Thoracic aorta (tissue), 2 donors: ENCODE results near the gene CRISPLD2. TPM values are rescaled to one million over a fixed set of nuclear protein-coding genes. Genes with fewer than 3 reads are reported as not detected.

Experiments used
- ATAC-seq: fragments of 150-250 bp; one replicate; pipeline ENCODE4 v1.8.0; 2017; ENCODE audit warnings: low read depth; ENCODE audit not compliant: insufficient number of reproducible peaks, low FRiP score
- DNase-seq: peaks from one replicate; pipeline ENCODE4 v3.0.0-alpha.2; 2020; ENCODE audit warnings: low spot score
- H3K27ac ChIP-seq, 2 donors: fragments of 200-600 bp; sonication (generic); 1 replicate in 1 of 2; 2 replicates in 1 of 2; pipeline ENCODE4 v1.5.1; 2016; ENCODE audit warnings: mild to moderate bottlenecking in 2 of 2, moderate library complexity in 2 of 2
- H3K27me3 ChIP-seq: fragments of 200-600 bp; sonication (generic); replicated peaks from 2 replicates; pipeline ENCODE4 v1.6.0; 2016; ENCODE audit warnings: mild to moderate bottlenecking; ENCODE audit not compliant: insufficient read depth
- H3K36me3 ChIP-seq: fragments of 200-600 bp; sonication (generic); one replicate; pipeline ENCODE4 v1.5.1; 2016
- H3K4me1 ChIP-seq, 2 donors: fragments of 200-600 bp; sonication (generic); 1 replicate in 1 of 2; 2 replicates in 1 of 2; pipeline versions ENCODE4 v1.5.1 to v1.6.0; 2016; ENCODE audit warnings: low read depth in 2 of 2, mild to moderate bottlenecking in 1 of 2; ENCODE audit not compliant: control insufficient read depth in 1 of 2
- H3K4me3 ChIP-seq: fragments of 200-600 bp; sonication (generic); 2 replicates; pipeline ENCODE4 v1.5.1; 2016; ENCODE audit warnings: mild to moderate bottlenecking
- H3K9me3 ChIP-seq: fragments of 200-600 bp; sonication (generic); 2 replicates; pipeline ENCODE4 v1.5.1; 2016
- total RNA-seq, 2 donors: library from RNA; depleted of rRNA; stranded (reverse); fragments of >200 nt; gene quantifications; one replicate each; pipeline versions ENCODE4 v1.1.0 to v1.2.3, GENCODE V29; 2016
- TF ChIP-seq, protein P1 (sequence below): fragments of 200-600 bp; sonication (generic); IDR thresholded peaks from one replicate; pipeline ENCODE4 v1.5.1; 2019; ENCODE audit warnings: antibody characterized with exemption

Gene CRISPLD2
- total RNA-seq, 2 donors from 2014 or later: 116 to 390 TPM

DNA sequence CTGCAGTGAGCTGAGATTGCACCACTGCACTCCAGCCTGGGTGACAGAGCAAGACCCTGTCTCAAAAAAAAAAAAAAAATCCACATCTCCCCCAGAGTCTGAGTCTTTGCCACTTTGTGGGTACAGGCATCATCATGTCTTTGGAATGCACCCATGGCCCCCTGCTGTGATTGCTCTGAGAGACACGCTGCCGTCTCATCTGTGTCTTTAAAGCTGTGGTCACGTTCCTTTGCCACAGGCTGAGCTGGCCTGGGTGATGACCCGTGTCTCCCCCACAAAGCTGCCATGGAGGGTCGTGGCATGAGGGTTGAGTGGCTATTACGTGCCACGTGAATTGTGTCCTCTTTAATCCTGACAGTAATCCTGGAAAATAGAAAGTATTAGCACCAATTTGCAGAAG, 20.2 kb downstream of the CRISPLD2 start:
- peaks cover 9 to 39% of the 10 kb centered on the region in 2 donors for H3K4me1 ChIP-seq
- H3K9me3 ChIP-seq: no peaks in the 10 kb centered on the region
- TF ChIP-seq, protein P1, sequence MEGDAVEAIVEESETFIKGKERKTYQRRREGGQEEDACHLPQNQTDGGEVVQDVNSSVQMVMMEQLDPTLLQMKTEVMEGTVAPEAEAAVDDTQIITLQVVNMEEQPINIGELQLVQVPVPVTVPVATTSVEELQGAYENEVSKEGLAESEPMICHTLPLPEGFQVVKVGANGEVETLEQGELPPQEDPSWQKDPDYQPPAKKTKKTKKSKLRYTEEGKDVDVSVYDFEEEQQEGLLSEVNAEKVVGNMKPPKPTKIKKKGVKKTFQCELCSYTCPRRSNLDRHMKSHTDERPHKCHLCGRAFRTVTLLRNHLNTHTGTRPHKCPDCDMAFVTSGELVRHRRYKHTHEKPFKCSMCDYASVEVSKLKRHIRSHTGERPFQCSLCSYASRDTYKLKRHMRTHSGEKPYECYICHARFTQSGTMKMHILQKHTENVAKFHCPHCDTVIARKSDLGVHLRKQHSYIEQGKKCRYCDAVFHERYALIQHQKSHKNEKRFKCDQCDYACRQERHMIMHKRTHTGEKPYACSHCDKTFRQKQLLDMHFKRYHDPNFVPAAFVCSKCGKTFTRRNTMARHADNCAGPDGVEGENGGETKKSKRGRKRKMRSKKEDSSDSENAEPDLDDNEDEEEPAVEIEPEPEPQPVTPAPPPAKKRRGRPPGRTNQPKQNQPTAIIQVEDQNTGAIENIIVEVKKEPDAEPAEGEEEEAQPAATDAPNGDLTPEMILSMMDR: no peak
- no peaks in the 10 kb centered on the region for H3K36me3 ChIP-seq
- no peak for ATAC-seq
- no peak overlapping the region for H3K4me3 ChIP-seq
- H3K27ac ChIP-seq: no peak overlapping the region
- DNase-seq: no peak
- H3K27me3 ChIP-seq: no peaks in the 10 kb centered on the region

DNA sequence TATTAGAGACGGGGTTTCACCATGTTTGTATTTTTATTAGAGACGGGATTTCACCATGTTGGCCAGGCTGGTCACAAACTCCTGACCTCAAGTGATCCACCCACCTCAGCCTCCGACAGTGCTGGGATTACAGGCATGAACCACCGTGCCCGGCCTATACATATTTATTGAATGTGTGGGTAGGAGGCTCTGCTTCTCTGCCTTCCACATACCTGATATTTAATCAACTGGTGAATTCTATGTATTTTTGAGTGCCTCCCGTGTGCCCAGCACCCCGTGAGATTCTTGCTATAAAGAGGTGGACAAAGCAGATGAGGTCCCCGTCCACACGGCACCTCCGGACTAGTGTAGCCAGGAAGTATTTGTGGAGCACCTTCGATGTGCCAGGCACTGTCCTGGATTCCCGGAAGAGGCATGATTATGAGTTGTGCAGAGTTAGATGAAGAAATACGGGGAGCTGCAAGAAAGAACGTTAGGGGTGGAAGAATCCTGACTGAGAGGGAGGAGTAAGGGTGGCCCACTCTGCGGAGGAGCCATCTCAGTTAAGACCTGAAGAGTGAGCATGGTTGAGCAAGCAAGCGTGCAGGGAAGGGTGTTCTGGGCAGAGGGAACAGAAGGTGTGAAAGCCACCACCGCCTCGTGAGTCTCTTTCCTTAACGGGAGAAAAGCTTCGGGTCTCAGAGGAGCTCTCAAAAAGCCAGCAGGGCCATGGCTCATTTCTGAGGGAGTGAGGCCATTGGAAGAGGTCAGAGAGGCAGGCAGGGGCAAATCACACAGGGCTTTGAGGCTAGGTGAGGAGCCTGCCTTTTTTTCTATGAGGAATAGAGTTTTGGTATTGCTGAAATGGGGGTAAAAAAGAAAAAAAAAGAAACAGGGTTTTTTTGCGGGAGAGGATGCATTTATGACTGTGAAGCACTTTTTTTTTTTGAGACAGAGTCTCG, 21.2 kb downstream of the CRISPLD2 start:
- peaks cover 3 to 29% of the 10 kb centered on the region in 2 donors for H3K4me1 ChIP-seq
- no peak for DNase-seq
- no peak for ATAC-seq
- no peaks in the 10 kb centered on the region for H3K27me3 ChIP-seq
- H3K9me3 ChIP-seq: no peaks in the 10 kb centered on the region
- TF ChIP-seq, protein P1: no peak
- H3K36me3 ChIP-seq: no peaks in the 10 kb centered on the region
- H3K27ac ChIP-seq: no peak overlapping the region
- no peak overlapping the region for H3K4me3 ChIP-seq

DNA sequence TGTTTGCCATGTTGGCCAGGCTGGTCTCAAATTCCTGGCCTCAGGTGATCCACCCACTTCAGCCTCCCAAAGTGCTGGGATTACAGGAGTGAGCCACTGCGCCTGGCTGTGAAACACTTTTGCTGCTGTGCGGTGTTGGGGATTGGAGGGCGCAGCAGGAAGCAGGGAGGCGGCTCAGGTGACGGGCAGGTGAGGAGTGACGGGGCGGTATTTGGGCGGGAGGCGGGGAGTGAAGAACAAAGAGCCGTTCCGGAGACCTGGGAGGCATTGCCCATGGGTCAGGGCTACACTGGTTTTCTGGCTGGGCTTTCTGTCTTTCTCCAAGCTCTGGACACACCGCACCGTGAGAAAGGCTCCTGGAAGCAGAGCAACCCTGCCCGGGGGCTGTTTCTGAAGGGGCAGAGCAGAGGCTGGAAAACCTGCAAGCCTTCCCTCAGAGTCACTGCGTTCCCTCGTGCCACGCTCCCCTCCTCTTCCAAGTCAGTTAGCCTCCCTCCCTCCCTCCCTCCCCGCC, 22.1 kb downstream of the CRISPLD2 start:
- TF ChIP-seq, protein P1: no peak
- Histone ChIP-seq H3K36me3 (no peaks in the 10 kb centered on the region), H3K9me3 (no peaks in the 10 kb centered on the region), H3K4me3 (no peak overlapping the region), H3K4me1 (peaks cover 3 to 22% of the 10 kb centered on the region in 2 donors), H3K27me3 (no peaks in the 10 kb centered on the region), H3K27ac (no peak overlapping the region)
- ATAC-seq (no peak), DNase-seq (no peak)

DNA sequence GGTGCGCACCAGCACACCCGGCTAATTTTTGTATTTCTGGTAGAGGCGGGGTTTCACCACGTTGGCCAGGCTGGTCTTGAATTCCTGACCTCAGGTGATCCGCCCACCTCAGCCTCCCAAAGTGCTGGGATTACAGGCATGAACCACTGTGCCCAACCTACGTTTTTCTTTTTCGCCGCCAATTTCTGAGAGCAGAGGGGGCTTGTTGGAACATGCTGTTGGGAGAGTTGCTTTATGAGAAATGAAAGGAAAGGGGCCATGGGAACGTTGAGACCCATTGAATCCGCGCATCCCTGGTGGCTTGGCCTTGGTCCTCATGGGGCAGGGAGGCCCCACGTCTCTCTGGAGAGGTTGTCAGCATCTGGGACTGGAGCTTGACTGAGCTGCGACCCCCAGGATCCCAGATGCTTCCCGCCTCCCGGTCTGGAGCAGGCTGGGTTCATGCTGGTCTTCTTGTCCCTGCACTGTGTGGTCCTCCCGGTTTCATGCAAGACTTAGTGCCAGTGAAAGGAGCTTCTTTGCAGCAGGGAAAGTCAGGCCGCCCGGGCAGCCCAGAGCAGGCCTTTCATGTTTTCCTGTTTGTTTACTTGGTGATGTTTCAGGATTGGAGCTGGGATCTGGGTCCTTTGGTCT, 22.8 kb downstream of the CRISPLD2 start:
- no peak for DNase-seq
- no peaks in the 10 kb centered on the region for H3K36me3 ChIP-seq
- peaks cover 3 to 17% of the 10 kb centered on the region in 2 donors for H3K4me1 ChIP-seq
- H3K9me3 ChIP-seq: no peaks in the 10 kb centered on the region
- no peak for ATAC-seq
- TF ChIP-seq, protein P1: no peak
- no peak overlapping the region for H3K27ac ChIP-seq
- no peaks in the 10 kb centered on the region for H3K27me3 ChIP-seq
- no peak overlapping the region for H3K4me3 ChIP-seq
